H1 (cell line): ENCODE measurements around the gene CYTH1. TPM values are rescaled to one million over a fixed set of nuclear protein-coding genes. Genes with fewer than 3 reads are reported as not detected.
A peak's percentile ranks its signal among the peaks of the same experiment; 100 is the strongest.

Experiments used
- CTCF ChIA-PET: fragments of 300-600 bp; sonication (Branson Sonifier 250); formaldehyde crosslinking; loops from one replicate; lab custom pipeline; 2021; ENCODE audit not compliant: partially characterized antibody; lab: Charles Lee
- POLR2A ChIA-PET: fragments of 300-600 bp; sonication (Branson Sonifier 250); formaldehyde crosslinking; loops from one replicate; lab custom pipeline; 2021; ENCODE audit warnings: inconsistent platforms; ENCODE audit not compliant: partially characterized antibody; lab: Charles Lee
- DNase-seq, 2 experiments: peaks; one replicate each; pipeline versions ENCODE4 v3.0.0 to v3.0.0-alpha.2; 2010 to 2022; ENCODE audit warnings: low spot score in 2 of 2, low read depth in 1 of 2, mixed read lengths in 1 of 2
- FAIRE-seq: peaks from 2 replicates; lab custom pipeline; 2011; peaks lifted over from hg19 to GRCh38; lab: Jason Lieb, UNC
- H2AFZ ChIP-seq: 2 replicates; pipeline ENCODE4 v1.8.1; 2012; ENCODE audit warnings: low read length, inconsistent platforms
- H2AK5ac ChIP-seq: 2 replicates; pipeline ENCODE4 v1.6.1; 2013; ENCODE audit warnings: low read depth, low read length
- H2BK120ac ChIP-seq: replicated peaks from 2 replicates; pipeline ENCODE3; 2013; ENCODE audit warnings: low read depth, low read length, inconsistent platforms
- H2BK12ac ChIP-seq: 2 replicates; pipeline ENCODE4 v1.6.1; 2013; ENCODE audit warnings: low read depth, low read length
- H2BK15ac ChIP-seq: 2 replicates; pipeline ENCODE4 v1.6.1; 2013; ENCODE audit warnings: low read length
- H2BK20ac ChIP-seq: 2 replicates; pipeline ENCODE4 v1.6.1; 2013; ENCODE audit warnings: low read length
- H2BK5ac ChIP-seq: 2 replicates; pipeline ENCODE4 v1.6.1; 2013; ENCODE audit warnings: low read depth, low read length
- H3K14ac ChIP-seq: 2 replicates; pipeline ENCODE4 v1.6.1; 2013; ENCODE audit warnings: inconsistent platforms; ENCODE audit not compliant: insufficient read length
- H3K18ac ChIP-seq: 2 replicates; pipeline ENCODE4 v1.6.1; 2013; ENCODE audit warnings: low read length; ENCODE audit errors: extremely low read depth
- H3K23ac ChIP-seq: 2 replicates; pipeline ENCODE4 v1.6.1; 2013; ENCODE audit warnings: inconsistent platforms; ENCODE audit not compliant: insufficient read length
- H3K23me2 ChIP-seq: 2 replicates; pipeline ENCODE4 v1.6.1; 2013; ENCODE audit warnings: low read depth, low read length
- H3K27ac ChIP-seq: 2 replicates; pipeline ENCODE4 v1.6.1; 2011; ENCODE audit warnings: low read depth, low read length, inconsistent platforms
- H3K27me3 ChIP-seq, 4 experiments: replicated peaks in 1 of 4; 1 replicate in 1 of 4; 2 replicates in 3 of 4; pipeline versions ENCODE4 v1.6.1 to v1.8.1; 2011 to 2013; ENCODE audit warnings: low read length in 3 of 4, mild to moderate bottlenecking in 3 of 4, inconsistent platforms in 2 of 4, mixed read lengths in 2 of 4, moderate library complexity in 1 of 4; ENCODE audit not compliant: control insufficient read depth in 3 of 4, insufficient read depth in 3 of 4; ENCODE audit errors: extremely low read depth in 1 of 4
- H3K36me3 ChIP-seq, 4 experiments: 2 replicates each; pipeline versions ENCODE4 v1.6.1 to v1.8.1; 2011 to 2013; ENCODE audit warnings: mild to moderate bottlenecking in 4 of 4, low read length in 3 of 4, moderate library complexity in 2 of 4, control low read depth in 1 of 4, inconsistent platforms in 1 of 4; ENCODE audit not compliant: insufficient read depth in 4 of 4, control insufficient read depth in 2 of 4
- H3K4ac ChIP-seq: replicated peaks from 2 replicates; pipeline ENCODE3; 2013; ENCODE audit warnings: low read length, low read depth, mixed read lengths, inconsistent platforms; ENCODE audit not compliant: insufficient read length
- H3K4me1 ChIP-seq, 4 experiments: replicated peaks in 1 of 4; 1 replicate in 1 of 4; 2 replicates in 3 of 4; pipeline versions ENCODE4 v1.6.1 to v1.8.1; 2011 to 2013; ENCODE audit warnings: low read length in 3 of 4, inconsistent platforms in 2 of 4, mixed read lengths in 1 of 4; ENCODE audit not compliant: insufficient read depth in 4 of 4, control insufficient read depth in 3 of 4
- H3K4me2 ChIP-seq, 2 experiments: 2 replicates each; pipeline versions ENCODE4 v1.6.1 to v1.8.1; 2011 to 2013; ENCODE audit warnings: low read depth in 2 of 2, low read length in 2 of 2, control low read depth in 1 of 2, inconsistent platforms in 1 of 2, mild to moderate bottlenecking in 1 of 2; ENCODE audit not compliant: insufficient read depth in 1 of 2
- H3K4me3 ChIP-seq, 4 experiments: fragments of 200-600, 300-600 bp in 1 of 4; sonication (generic), shearing (Covaris generic), sonication (Bioruptor Twin) in 1 of 4; 2 replicates each; pipeline versions ENCODE4 v1.5.1 to v1.8.1; 2011 to 2016; ENCODE audit warnings: low read length in 4 of 4, low read depth in 3 of 4, control low read depth in 2 of 4, inconsistent platforms in 2 of 4, mild to moderate bottlenecking in 2 of 4, mixed read lengths in 1 of 4, moderate library complexity in 1 of 4; ENCODE audit not compliant: insufficient read depth in 2 of 4; ENCODE audit errors: extremely low read depth in 1 of 4
- H3K56ac ChIP-seq: replicated peaks from 2 replicates; pipeline ENCODE3; 2013; ENCODE audit warnings: low read depth, mild to moderate bottlenecking, mixed read lengths, low read length, inconsistent platforms; ENCODE audit not compliant: insufficient read length
- H3K79me1 ChIP-seq: 2 replicates; pipeline ENCODE4 v1.6.1; 2013; ENCODE audit warnings: low read depth, low read length, control low read depth
- H3K79me2 ChIP-seq, 2 experiments: 2 replicates each; pipeline versions ENCODE4 v1.6.1 to v1.8.1; 2012 to 2013; ENCODE audit warnings: low read length in 2 of 2, mild to moderate bottlenecking in 2 of 2, inconsistent platforms in 1 of 2; ENCODE audit not compliant: insufficient read depth in 2 of 2, control insufficient read depth in 1 of 2
- H3K9ac ChIP-seq, 4 experiments: replicated peaks in 1 of 4; 1 replicate in 1 of 4; 2 replicates in 3 of 4; pipeline versions ENCODE4 v1.6.1 to v1.8.1; 2011 to 2013; ENCODE audit warnings: low read depth in 3 of 4, low read length in 3 of 4, control low read depth in 2 of 4, mild to moderate bottlenecking in 2 of 4, moderate library complexity in 2 of 4, inconsistent platforms in 1 of 4; ENCODE audit errors: extremely low read depth in 1 of 4
- H3K9me3 ChIP-seq, 2 experiments: 2 replicates each; pipeline versions ENCODE4 v1.6.1 to v1.8.1; 2012 to 2013; ENCODE audit warnings: mild to moderate bottlenecking in 2 of 2, moderate library complexity in 2 of 2, control low read depth in 1 of 2, inconsistent platforms in 1 of 2, low read depth in 1 of 2, low read length in 1 of 2, mixed read lengths in 1 of 2; ENCODE audit not compliant: insufficient read depth in 2 of 2
- H4K20me1 ChIP-seq, 2 experiments: replicated peaks in 1 of 2; 2 replicates each; pipeline versions ENCODE3 to v1.8.1; 2011 to 2013; ENCODE audit warnings: inconsistent platforms in 2 of 2, low read length in 2 of 2, mild to moderate bottlenecking in 1 of 2; ENCODE audit not compliant: insufficient read depth in 2 of 2, control insufficient read depth in 1 of 2
- H4K5ac ChIP-seq: 2 replicates; pipeline ENCODE4 v1.6.1; 2013; ENCODE audit warnings: low read length, low read depth, mixed read lengths, inconsistent platforms; ENCODE audit not compliant: insufficient read length
- H4K8ac ChIP-seq: 2 replicates; pipeline ENCODE4 v1.8.0; 2013; ENCODE audit warnings: mild to moderate bottlenecking, moderate library complexity, low read length, inconsistent platforms; ENCODE audit not compliant: insufficient read depth; ENCODE audit errors: extremely low read depth
- H4K91ac ChIP-seq: replicated peaks from 2 replicates; pipeline ENCODE3; 2013; ENCODE audit warnings: low read length, mixed read lengths, inconsistent platforms; ENCODE audit not compliant: insufficient read length
- BACH1 ChIP-seq: IDR thresholded peaks from 2 replicates; pipeline ENCODE4 v1.6.1; 2012; ENCODE audit warnings: low read length, improper control_type of control experiment
- CBX8 ChIP-seq: fragments of 300-800, 300-1000 bp; sonication (generic); IDR thresholded peaks from 2 replicates; pipeline ENCODE4 v1.7.1; 2016; ENCODE audit warnings: low read depth, low read length, borderline replicate concordance
- FOSL1 ChIP-seq: IDR thresholded peaks from 2 replicates; pipeline ENCODE4 v1.6.1; 2011; ENCODE audit warnings: mild to moderate bottlenecking, low read depth, low read length, moderate library complexity; ENCODE audit not compliant: insufficient read depth
- HDAC2 ChIP-seq, 2 experiments: fragments of 300-600 bp in 1 of 2; sonication (generic) in 1 of 2; IDR thresholded peaks; 2 replicates each; pipeline ENCODE4 v1.6.1; 2011 to 2012; ENCODE audit warnings: low read depth in 2 of 2, low read length in 2 of 2, mild to moderate bottlenecking in 2 of 2, moderate library complexity in 2 of 2, borderline replicate concordance in 1 of 2, inconsistent platforms in 1 of 2
- HDAC6 ChIP-seq: IDR thresholded peaks from one replicate; pipeline ENCODE4 v1.7.1; 2012; ENCODE audit warnings: low read depth, mild to moderate bottlenecking, inconsistent platforms, low read length, moderate library complexity
- KDM4A ChIP-seq: IDR thresholded peaks from one replicate; pipeline ENCODE4 v1.7.1; 2012; ENCODE audit warnings: low read depth, mild to moderate bottlenecking, moderate library complexity, low read length, inconsistent platforms; ENCODE audit not compliant: severe bottlenecking
- MAFK ChIP-seq: IDR thresholded peaks from 2 replicates; pipeline ENCODE4 v1.6.1; 2012; ENCODE audit warnings: low read depth, mild to moderate bottlenecking, improper control_type of control experiment, low read length
- NANOG ChIP-seq: IDR thresholded peaks from 2 replicates; pipeline ENCODE4 v1.6.1; 2011; ENCODE audit warnings: low read length, low read depth, mild to moderate bottlenecking, inconsistent platforms; ENCODE audit not compliant: insufficient read depth, poor library complexity, severe bottlenecking
- TAF1 ChIP-seq: IDR thresholded peaks from 2 replicates; pipeline ENCODE4 v1.6.1; 2011; ENCODE audit warnings: mild to moderate bottlenecking, low read depth, low read length
- WGBS, 2 experiments: shearing (Covaris generic) in 1 of 2; methylation state at CpG; one replicate each; pipeline versions ENCODE4 v1.1.6 to v1.1.7; 2013 to 2015; ENCODE audit warnings: low lambda C conversion rate in 2 of 2, mixed read lengths in 2 of 2, inconsistent platforms in 1 of 2, low coverage in 1 of 2, missing lambda C conversion rate in 1 of 2; ENCODE audit not compliant: insufficient replicate concordance in 2 of 2, insufficient coverage in 1 of 2, insufficient read length in 1 of 2; ENCODE audit errors: extremely low coverage in 1 of 2, missing lambda C conversion rate in 1 of 2; 5-methylcytosine and 5-hydroxymethylcytosine counted together
- polyA plus RNA-seq, 7 experiments: library from polyadenylated mRNA; depleted of rRNA in 3 of 7; stranded (reverse) in 5 of 7; unstranded in 2 of 7; fragments of >200 nt in 5 of 7; fragments of 200-250 nt in 2 of 7; gene quantifications; 1 replicate in 5 of 7; 2 replicates in 1 of 7; 4 replicates in 1 of 7; pipeline versions ENCODE4 v1.2.1 to v1.2.3, GENCODE V29; 2011 to 2013; ENCODE audit warnings: missing spikeins in 2 of 7, mixed read lengths in 2 of 7
- total RNA-seq: library from RNA; stranded (reverse); fragmentation: NEBNext Ultra II Directional; extraction: Animal tissue kit (Norgen Biotek cat#: 25700); gene quantifications from 2 replicates; pipeline ENCODE4 v1.2.1, GENCODE V29; 2021

The CYTH1 gene
- total and polyA plus RNA-seq, 2 of the 8 experiments (the other 6 are each of a cell fraction or from before 2014, with no cell fraction given): 12.8 to 14.8 TPM

DNA sequence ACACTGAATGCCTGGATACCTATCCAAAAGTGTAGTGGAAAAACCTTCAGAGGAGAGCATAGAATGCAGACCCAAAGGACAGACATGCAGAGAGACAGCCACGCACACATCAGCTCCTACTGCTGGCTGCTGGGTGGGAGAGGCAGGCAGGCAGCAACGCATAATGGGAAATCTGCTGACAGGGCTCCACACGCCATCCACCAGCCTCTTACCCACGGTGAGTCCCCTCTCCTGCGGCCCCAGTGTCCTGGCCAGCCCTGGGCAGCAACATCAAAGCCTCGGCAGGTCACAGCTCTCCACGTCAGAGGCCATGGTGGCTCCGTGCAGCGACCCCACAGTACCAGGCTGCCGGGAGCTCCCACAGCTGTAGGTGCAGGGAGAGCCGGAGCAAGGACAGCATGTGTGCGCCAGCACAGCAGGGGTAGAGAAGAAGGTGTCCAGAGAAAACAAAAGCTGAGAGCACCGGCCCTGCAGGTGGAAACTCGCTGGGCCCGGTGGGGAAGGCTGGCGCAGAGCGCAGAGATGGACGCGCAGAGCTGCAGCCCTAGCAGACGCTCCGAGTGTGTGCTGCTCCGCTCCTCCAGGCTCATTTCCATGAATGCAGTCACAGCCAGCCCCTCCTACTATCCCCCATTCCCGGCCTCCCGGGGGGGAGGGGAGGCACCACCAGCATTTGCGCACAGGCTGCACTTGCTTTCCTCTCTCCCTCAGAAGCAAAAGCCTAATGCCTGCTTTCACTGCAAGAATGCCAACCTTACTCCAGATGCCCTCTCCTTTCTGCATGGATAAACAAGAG lies 58.9 kb downstream of the CYTH1 start:
- FAIRE-seq: no peak
- Histone ChIP-seq H3K4ac (no peak overlapping the region), H3K36me3 (no peaks in the 10 kb centered on the region), H3K27ac (no peak overlapping the region), H3K23me2 (peaks cover 7% of the 10 kb centered on the region), H3K9me3 (no peaks in the 10 kb centered on the region), H3K9ac (no peak overlapping the region; a peak in 1 of 7 replicates), H3K79me2 (no peaks in the 10 kb centered on the region), H2BK12ac (peak overlapping the region; percentile 77), H2BK120ac (no peak overlapping the region), H4K20me1 (peaks cover 0 to 19% of the 10 kb centered on the region in 2 experiments), H3K4me3 (peak overlapping the region; percentile 40 to 62 (median 52); a peak in 7 of 8 replicates), H2BK20ac (no peak overlapping the region), H3K4me1 (peaks cover 17 to 39% (median 25%) of the 10 kb centered on the region in 4 experiments), H3K27me3 (peaks cover 0 to 3% (median 0%) of the 10 kb centered on the region in 4 experiments; a peak in 1 of 7 replicates), H4K8ac (no peak overlapping the region; the same call in 1 of the 2 replicates), H3K14ac (no peak overlapping the region), H3K18ac (peak overlapping the region; percentile 62), H3K56ac (no peak overlapping the region), H2AK5ac (0 out of 2 replicates have a peak overlapping the region, but pooled peaks have one; percentile 77), H3K23ac (no peak overlapping the region), H2BK15ac (no peak overlapping the region), H4K91ac (peak overlapping the region; percentile 36), H3K79me1 (no peaks in the 10 kb centered on the region), H4K5ac (peak overlapping the region; percentile 18), H2AFZ (no peak overlapping the region), H3K4me2 (peak overlapping the region; percentile 76 to 88), H2BK5ac (peak overlapping the region; percentile 18; the same call in 1 of the 2 replicates)
- 12% methylated on average over 22 of the region's 25 CpGs; no CpG with 5 or more reads in 1 of the 2 experiments for WGBS, 2 experiments
- CTCF ChIA-PET: interaction anchor here (0.6 to 2.8 kb wide), 12 partner anchors 10 to 360 kb away, joined by 3 to 16 read pairs (median 4); no protein-coding TSS in a partner anchor
- POLR2A ChIA-PET: interaction anchor here (0.5 to 1.2 kb wide), 5 partner anchors 9 to 221 kb away, joined by 3 to 4 read pairs (median 3); no protein-coding TSS in a partner anchor
- peak in 1 of 2 experiments; percentile 83 for DNase-seq
- TF ChIP-seq KDM4A (no peak), TAF1 (peak; percentile 53; the same call in 1 of the 2 replicates), NANOG (no peak), HDAC6 (no peak), CBX8 (no peak), MAFK (no peak), HDAC2 (IDR thresholded peaks at IDR 0.05; ENCODE audit: borderline replicate concordance in 1 of 2, low read depth in 2 of 2, low read length in 2 of 2) (peak in 1 of 2 experiments; percentile 14; a peak in 1 of 4 replicates), FOSL1 (no peak), BACH1 (no peak)
